ENCODE results near the gene PKM. TPM values are rescaled to one million over a fixed set of nuclear protein-coding genes. Genes with fewer than 3 reads are reported as not detected.

Gene PKM
- total and polyA plus RNA-seq, 9 of the 15 experiments (the other 6 are each of a cell fraction or from before 2014, with no cell fraction given): 140 to 825 (median 383) TPM

GRCh38 chr15:72199205-72199515 lies 31.8 kb downstream of the PKM start:
- Histone ChIP-seq H3K4me3 (no peak overlapping the region), H3K4me1 (replicated peaks in 1 of 2; ENCODE audit: control insufficient read depth in 2 of 2, insufficient read depth in 2 of 2, low read length in 2 of 2) (peaks cover 5 to 13% of the 10 kb centered on the region in 2 experiments; a peak in 4 of 5 replicates), H3K9me1 (ENCODE audit: control insufficient read depth, insufficient read depth, low read length) (no peaks in the 10 kb centered on the region), H3K4me2 (ENCODE audit: insufficient read depth, low read length) (no peak overlapping the region), H3K27ac (ENCODE audit: extremely low read depth, low read depth, low read length) (no peak overlapping the region), H4K20me1 (replicated peaks; ENCODE audit: control insufficient read depth, insufficient read depth, low read length) (peaks cover 20% of the 10 kb centered on the region), H3K36me3 (ENCODE audit: control insufficient read depth, insufficient read depth, low read length) (peaks cover 63% of the 10 kb centered on the region), H2AFZ (ENCODE audit: low read depth, low read length) (no peak overlapping the region), H3K27me3 (ENCODE audit: control insufficient read depth in 2 of 2, insufficient read depth in 2 of 2, low read length in 2 of 2) (no peaks in the 10 kb centered on the region), H3K9me3 (replicated peaks; ENCODE audit: control insufficient read depth, insufficient read depth, low read depth, low read length) (no peaks in the 10 kb centered on the region), H3K9ac (ENCODE audit: insufficient read depth in 1 of 2, low read depth in 2 of 2, low read length in 2 of 2) (no peak overlapping the region), H3K79me2 (ENCODE audit: control insufficient read depth, insufficient read depth, low read length) (no peaks in the 10 kb centered on the region)
- POLR2A ChIA-PET: interaction anchor here (0.9 to 1.1 kb wide), 2 partner anchors 11 to 86 kb away, joined by 3 to 5 read pairs; no protein-coding TSS in a partner anchor
- FAIRE-seq (no peak), ATAC-seq (no peak), DNase-seq (ENCODE audit: extremely low read depth in 1 of 4, low spot score in 3 of 4) (no peak)
- in situ Hi-C loops (cut with MboI): no loop called here
- CTCF ChIA-PET (ENCODE audit: low intra/inter-chr PET ratio): no interaction called here
- intact Hi-C loops (cut with micrococcal nuclease): loop anchor here (1.0 kb wide), 1 partner anchor 87 kb away; no protein-coding TSS in a partner anchor
- TF ChIP-seq ZNF408 (CRISPR knock-in tag; IDR thresholded peaks at IDR 0.05; ENCODE audit: low read depth) (no peak), GMEB1 (CRISPR knock-in tag; IDR thresholded peaks at IDR 0.05) (no peak), SOX6 (IDR thresholded peaks at IDR 0.05) (no peak), NR0B1 (IDR thresholded peaks at IDR 0.05; ENCODE audit: partially characterized antibody) (no peak), NR3C1 (CRISPR knock-in tag; IDR thresholded peaks at IDR 0.05) (no peak), ZNF263 (CRISPR knock-in tag; IDR thresholded peaks at IDR 0.05; ENCODE audit: borderline replicate concordance) (no peak), YBX1 (IDR thresholded peaks at IDR 0.05) (no peak), ATF6 (CRISPR knock-in tag; IDR thresholded peaks at IDR 0.05) (no peak), TRIM25 (IDR thresholded peaks at IDR 0.05; ENCODE audit: borderline replicate concordance) (no peak), MAFG (tag; conservative IDR thresholded peaks at IDR 0.05) (no peak), IFI16 (CRISPR knock-in tag; IDR thresholded peaks at IDR 0.05) (no peak), ZNF12 (CRISPR knock-in tag; IDR thresholded peaks at IDR 0.05) (no peak), STAT6 (CRISPR knock-in tag; IDR thresholded peaks at IDR 0.05) (no peak)
- TSS peak; percentile 95 for BruUV-seq (replicated peaks)
- 100% methylated on average over 2 of the region's 2 CpGs for WGBS (ENCODE audit: insufficient coverage, low coverage, missing lambda C conversion rate)
